ENCODE data around the gene CDH13.

Gene CDH13

DNA sequence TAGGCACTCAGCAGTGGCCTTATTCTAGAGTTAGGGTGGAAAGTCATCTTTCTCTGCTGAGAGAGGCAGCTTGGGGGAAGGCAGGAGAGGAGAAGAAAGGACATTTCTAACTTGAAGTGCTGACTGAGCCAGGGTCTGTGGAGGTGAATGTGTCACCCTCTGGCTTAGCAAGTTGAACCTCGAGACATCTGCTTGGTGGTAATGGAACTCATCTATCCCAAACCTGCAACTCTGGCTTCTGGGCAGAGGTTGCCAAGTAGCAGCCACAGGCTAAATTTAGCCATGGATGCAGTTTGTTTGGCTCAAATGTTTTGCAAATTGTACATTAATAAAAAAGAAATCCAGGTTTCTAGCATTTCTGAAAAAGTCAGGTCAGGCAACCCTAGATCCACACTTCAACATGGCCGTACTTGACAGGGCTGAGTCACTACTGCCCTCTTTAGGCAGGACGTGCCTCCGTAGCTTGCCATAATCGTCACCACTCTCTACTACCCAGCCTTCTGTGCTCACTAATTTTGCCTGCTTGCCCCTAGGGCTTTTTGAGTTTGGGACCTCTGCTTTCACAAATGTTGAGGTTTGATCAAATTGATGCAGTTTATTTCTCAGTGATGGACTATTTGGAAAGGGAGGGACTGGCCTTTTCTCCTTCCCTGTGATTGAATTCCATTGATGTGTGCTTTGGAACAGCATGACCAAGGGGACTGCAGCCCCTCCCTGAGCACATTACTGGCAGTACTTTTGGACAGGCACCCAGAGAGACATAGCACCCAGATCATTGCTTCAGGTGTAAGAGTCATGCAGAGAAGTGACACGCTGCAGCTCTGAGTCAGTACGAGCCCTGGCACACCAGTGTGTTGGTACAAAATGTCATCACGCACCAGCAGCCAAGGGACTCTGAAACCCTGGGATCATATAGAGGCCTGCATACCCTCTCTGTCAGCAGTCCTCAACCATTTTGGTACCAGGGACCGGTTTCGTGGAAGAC, 5.2 kb downstream of the CDH13 start (continued):
- TF ChIP-seq, protein P1, sequence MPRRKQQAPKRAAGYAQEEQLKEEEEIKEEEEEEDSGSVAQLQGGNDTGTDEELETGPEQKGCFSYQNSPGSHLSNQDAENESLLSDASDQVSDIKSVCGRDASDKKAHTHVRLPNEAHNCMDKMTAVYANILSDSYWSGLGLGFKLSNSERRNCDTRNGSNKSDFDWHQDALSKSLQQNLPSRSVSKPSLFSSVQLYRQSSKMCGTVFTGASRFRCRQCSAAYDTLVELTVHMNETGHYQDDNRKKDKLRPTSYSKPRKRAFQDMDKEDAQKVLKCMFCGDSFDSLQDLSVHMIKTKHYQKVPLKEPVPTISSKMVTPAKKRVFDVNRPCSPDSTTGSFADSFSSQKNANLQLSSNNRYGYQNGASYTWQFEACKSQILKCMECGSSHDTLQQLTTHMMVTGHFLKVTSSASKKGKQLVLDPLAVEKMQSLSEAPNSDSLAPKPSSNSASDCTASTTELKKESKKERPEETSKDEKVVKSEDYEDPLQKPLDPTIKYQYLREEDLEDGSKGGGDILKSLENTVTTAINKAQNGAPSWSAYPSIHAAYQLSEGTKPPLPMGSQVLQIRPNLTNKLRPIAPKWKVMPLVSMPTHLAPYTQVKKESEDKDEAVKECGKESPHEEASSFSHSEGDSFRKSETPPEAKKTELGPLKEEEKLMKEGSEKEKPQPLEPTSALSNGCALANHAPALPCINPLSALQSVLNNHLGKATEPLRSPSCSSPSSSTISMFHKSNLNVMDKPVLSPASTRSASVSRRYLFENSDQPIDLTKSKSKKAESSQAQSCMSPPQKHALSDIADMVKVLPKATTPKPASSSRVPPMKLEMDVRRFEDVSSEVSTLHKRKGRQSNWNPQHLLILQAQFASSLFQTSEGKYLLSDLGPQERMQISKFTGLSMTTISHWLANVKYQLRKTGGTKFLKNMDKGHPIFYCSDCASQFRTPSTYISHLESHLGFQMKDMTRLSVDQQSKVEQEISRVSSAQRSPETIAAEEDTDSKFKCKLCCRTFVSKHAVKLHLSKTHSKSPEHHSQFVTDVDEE (CRISPR knock-in tag; IDR thresholded peaks at IDR 0.05), result no peak
- TF ChIP-seq ARNTL (CRISPR knock-in tag; IDR thresholded peaks at IDR 0.05; ENCODE audit: borderline replicate concordance, low read depth) (no peak), ZNF8 (CRISPR knock-in tag; IDR thresholded peaks at IDR 0.05) (no peak), ESRRG (CRISPR knock-in tag; IDR thresholded peaks at IDR 0.05) (no peak)
- TF ChIP-seq, protein P2, sequence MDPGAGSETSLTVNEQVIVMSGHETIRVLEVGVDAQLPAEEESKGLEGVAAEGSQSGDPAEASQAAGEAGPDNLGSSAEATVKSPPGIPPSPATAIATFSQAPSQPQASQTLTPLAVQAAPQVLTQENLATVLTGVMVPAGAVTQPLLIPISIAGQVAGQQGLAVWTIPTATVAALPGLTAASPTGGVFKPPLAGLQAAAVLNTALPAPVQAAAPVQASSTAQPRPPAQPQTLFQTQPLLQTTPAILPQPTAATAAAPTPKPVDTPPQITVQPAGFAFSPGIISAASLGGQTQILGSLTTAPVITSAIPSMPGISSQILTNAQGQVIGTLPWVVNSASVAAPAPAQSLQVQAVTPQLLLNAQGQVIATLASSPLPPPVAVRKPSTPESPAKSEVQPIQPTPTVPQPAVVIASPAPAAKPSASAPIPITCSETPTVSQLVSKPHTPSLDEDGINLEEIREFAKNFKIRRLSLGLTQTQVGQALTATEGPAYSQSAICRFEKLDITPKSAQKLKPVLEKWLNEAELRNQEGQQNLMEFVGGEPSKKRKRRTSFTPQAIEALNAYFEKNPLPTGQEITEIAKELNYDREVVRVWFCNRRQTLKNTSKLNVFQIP (CRISPR knock-in tag; IDR thresholded peaks at IDR 0.05; ENCODE audit: borderline replicate concordance, low read depth), result no peak

DNA sequence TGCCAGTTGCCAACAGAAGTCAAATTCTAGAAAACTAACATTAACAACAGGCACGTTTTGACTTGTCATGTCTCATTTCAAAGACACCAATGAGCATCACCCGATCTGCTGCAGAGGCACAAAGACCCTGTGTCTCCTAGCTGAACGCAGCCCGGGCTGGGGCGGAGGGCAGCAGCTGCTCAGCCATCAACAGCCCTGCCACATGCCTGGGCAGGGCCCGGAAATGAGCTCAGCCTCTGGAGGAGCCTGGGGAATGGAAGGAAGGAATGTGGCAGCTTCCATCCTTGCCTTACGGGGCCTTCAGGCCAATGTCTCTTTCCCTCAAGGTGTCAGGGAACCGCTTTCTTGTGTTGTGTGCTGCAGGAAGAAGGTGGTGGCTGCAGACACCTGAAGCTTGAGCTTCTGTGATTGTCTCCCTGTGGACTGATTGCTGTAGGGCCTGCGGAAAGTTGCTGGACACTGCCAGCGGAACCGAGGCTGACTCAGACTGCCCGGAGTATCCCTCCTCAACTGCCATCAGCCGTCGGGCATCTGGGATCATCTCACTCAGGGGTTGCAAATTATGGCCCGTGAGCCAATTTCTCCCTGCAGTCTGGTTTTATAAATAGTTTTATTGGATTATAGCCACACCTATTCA, 7.3 kb downstream of the CDH13 start:
- no peak for TF ChIP-seq CSDC2 (CRISPR knock-in tag; IDR thresholded peaks at IDR 0.05)
- TF ChIP-seq ZFP3 (CRISPR knock-in tag; IDR thresholded peaks at IDR 0.05), result 0 out of 2 replicates have a peak, but pooled peaks have one; percentile 22
- peak; percentile 93 for TF ChIP-seq OSR1 (CRISPR knock-in tag; IDR thresholded peaks at IDR 0.05)
- TF ChIP-seq ZNF8 (CRISPR knock-in tag; IDR thresholded peaks at IDR 0.05), result no peak
- TF ChIP-seq, protein P1 (CRISPR knock-in tag; IDR thresholded peaks at IDR 0.05), result no peak
- TF ChIP-seq ZNF70 (CRISPR knock-in tag; IDR thresholded peaks at IDR 0.05), result no peak
- peak; percentile 74 for ATAC-seq

DNA sequence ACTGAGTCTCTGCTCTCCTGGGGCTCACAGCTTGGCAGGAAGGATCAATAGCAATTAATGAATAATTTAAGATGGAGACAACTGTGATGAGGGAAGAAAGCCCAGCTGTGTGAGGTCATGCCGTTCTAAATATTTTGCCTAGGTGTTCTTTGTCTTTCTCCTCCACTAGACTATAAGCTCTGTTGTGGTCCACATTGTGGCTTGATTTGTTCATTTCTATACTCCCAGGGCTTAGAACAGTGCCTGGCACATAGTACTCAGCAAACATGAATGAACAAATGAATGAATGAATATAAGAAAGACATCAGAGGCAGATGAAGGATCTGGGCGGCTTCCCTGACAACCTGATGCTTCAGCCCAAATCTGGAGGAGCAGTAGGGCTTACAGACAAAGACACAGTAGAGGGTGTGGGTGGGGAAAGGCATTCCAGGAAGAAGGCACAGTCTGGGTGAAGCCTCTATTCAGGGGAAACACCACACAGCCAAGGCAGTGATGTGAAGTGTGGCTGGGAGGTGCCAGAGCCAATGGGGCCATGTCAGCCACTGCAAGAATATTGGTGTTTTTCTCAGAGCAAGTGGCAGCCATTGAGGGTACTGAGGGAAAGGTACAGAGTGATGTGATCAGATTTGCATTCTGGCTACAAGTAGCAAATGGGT, 8.3 kb downstream of the CDH13 start:
- no peak for TF ChIP-seq ZNF8 (CRISPR knock-in tag; IDR thresholded peaks at IDR 0.05)
- no peak for TF ChIP-seq CSDC2 (CRISPR knock-in tag; IDR thresholded peaks at IDR 0.05)
- no peak for TF ChIP-seq ZNF565 (CRISPR knock-in tag; conservative IDR thresholded peaks at IDR 0.05; ENCODE audit: low read depth)
- TF ChIP-seq, protein P2 (CRISPR knock-in tag; IDR thresholded peaks at IDR 0.05; ENCODE audit: borderline replicate concordance, low read depth), result no peak
- TF ChIP-seq, protein P3, sequence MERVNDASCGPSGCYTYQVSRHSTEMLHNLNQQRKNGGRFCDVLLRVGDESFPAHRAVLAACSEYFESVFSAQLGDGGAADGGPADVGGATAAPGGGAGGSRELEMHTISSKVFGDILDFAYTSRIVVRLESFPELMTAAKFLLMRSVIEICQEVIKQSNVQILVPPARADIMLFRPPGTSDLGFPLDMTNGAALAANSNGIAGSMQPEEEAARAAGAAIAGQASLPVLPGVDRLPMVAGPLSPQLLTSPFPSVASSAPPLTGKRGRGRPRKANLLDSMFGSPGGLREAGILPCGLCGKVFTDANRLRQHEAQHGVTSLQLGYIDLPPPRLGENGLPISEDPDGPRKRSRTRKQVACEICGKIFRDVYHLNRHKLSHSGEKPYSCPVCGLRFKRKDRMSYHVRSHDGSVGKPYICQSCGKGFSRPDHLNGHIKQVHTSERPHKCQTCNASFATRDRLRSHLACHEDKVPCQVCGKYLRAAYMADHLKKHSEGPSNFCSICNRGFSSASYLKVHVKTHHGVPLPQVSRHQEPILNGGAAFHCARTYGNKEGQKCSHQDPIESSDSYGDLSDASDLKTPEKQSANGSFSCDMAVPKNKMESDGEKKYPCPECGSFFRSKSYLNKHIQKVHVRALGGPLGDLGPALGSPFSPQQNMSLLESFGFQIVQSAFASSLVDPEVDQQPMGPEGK (CRISPR knock-in tag; IDR thresholded peaks at IDR 0.05; ENCODE audit: borderline replicate concordance), result no peak
- ATAC-seq, result no peak

DNA sequence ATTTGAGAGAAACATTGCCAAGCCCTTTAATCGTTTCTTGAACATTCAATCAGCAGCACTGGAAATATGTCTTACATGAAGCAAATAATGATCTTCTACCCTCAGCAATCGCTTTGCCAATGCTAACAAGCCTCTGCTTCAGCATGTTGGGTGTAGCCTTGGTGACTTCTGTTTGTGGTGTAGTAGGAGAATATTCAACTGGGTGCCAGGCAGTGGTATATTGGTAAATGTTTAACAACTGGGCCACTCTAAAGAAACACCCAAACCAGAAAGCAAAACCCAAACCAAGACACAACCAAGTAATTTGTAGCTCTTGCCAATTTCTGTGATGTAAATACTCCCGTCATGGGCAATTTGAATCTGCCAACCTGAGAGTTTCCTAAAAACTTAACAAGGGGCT, 9.7 kb downstream of the CDH13 start:
- ATAC-seq, result no peak
- TF ChIP-seq, protein P2 (CRISPR knock-in tag; IDR thresholded peaks at IDR 0.05; ENCODE audit: borderline replicate concordance, low read depth), result no peak
- TF ChIP-seq ZNF70 (CRISPR knock-in tag; IDR thresholded peaks at IDR 0.05) (no peak), ZFP3 (CRISPR knock-in tag; IDR thresholded peaks at IDR 0.05) (no peak), ZFP30 (CRISPR knock-in tag; IDR thresholded peaks at IDR 0.05) (no peak), GLIS3 (CRISPR knock-in tag; IDR thresholded peaks at IDR 0.05) (no peak)
- TF ChIP-seq, protein P4, sequence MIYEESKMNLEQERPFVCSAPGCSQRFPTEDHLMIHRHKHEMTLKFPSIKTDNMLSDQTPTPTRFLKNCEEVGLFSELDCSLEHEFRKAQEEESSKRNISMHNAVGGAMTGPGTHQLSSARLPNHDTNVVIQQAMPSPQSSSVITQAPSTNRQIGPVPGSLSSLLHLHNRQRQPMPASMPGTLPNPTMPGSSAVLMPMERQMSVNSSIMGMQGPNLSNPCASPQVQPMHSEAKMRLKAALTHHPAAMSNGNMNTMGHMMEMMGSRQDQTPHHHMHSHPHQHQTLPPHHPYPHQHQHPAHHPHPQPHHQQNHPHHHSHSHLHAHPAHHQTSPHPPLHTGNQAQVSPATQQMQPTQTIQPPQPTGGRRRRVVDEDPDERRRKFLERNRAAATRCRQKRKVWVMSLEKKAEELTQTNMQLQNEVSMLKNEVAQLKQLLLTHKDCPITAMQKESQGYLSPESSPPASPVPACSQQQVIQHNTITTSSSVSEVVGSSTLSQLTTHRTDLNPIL (CRISPR knock-in tag; IDR thresholded peaks at IDR 0.05; ENCODE audit: low read depth), result no peak

Measured in SK-N-SH treated with all-trans-retinoic acid at 6 μM for 48 hours (cell line).